Heart left ventricle (tissue), 16 donors: ENCODE measurements around the gene KRTAP5-5. TPM values are rescaled to one million over a fixed set of nuclear protein-coding genes. Genes with fewer than 3 reads are reported as not detected.

Experiments used
- ATAC-seq, 4 donors: fragments of 200-7000 bp; cut with Tn5 transposase; one replicate each; pipeline ENCODE4 v1.9.1; 2020 to 2022; ENCODE audit warnings: moderate library complexity in 4 of 4, mild to moderate bottlenecking in 3 of 4, moderate number of reproducible peaks in 1 of 4
- DNase-seq, 5 donors: peaks; one replicate each; pipeline ENCODE4 v3.0.0-alpha.2; 2020
- H3K27ac ChIP-seq, 12 donors: fragments of 200-600 bp; sonication (generic) in 4 of 12; one replicate each; pipeline versions ENCODE4 v1.5.0 to v1.8.0; 2016 to 2022; ENCODE audit warnings: mild to moderate bottlenecking in 2 of 12
- H3K27me3 ChIP-seq, 9 donors: fragments of 200-600 bp; sonication (generic) in 2 of 9; one replicate each; pipeline versions ENCODE4 v1.5.1 to v1.8.0; 2016 to 2022; ENCODE audit warnings: mild to moderate bottlenecking in 3 of 9
- H3K36me3 ChIP-seq, 9 donors: fragments of 200-600 bp; sonication (generic) in 2 of 9; one replicate each; pipeline versions ENCODE4 v1.5.0 to v1.8.0; 2018 to 2022; ENCODE audit warnings: mild to moderate bottlenecking in 2 of 9
- H3K4me1 ChIP-seq, 12 donors: fragments of 200-600 bp; sonication (generic) in 4 of 12; one replicate each; pipeline versions ENCODE4 v1.5.0 to v1.8.0; 2016 to 2022; ENCODE audit warnings: mild to moderate bottlenecking in 3 of 12
- H3K4me3 ChIP-seq, 12 donors: fragments of 200-600 bp; sonication (generic) in 4 of 12; one replicate each; pipeline versions ENCODE4 v1.5.0 to v1.8.0; 2017 to 2022; ENCODE audit warnings: mild to moderate bottlenecking in 9 of 12, moderate library complexity in 4 of 12
- H3K9me3 ChIP-seq, 12 donors: fragments of 200-600 bp; sonication (generic) in 4 of 12; one replicate each; pipeline versions ENCODE4 v1.5.0 to v1.8.0; 2016 to 2022; ENCODE audit warnings: mild to moderate bottlenecking in 1 of 12
- POLR2A ChIP-seq, 2 donors: fragments of 450-650 bp; IDR thresholded peaks; one replicate each; pipeline ENCODE4 v1.6.1; 2017; ENCODE audit warnings: antibody characterized with exemption in 2 of 2, mild to moderate bottlenecking in 2 of 2, moderate library complexity in 2 of 2
- WGBS, 4 donors: extraction: QIAGEN DNeasy Blood & Tissue Kit in 2 of 4; methylation state at CpG; one replicate each; pipeline versions ENCODE4 v1.1.5 to v1.1.7; 2013 to 2018; 5-methylcytosine and 5-hydroxymethylcytosine counted together
- intact Hi-C, 10 donors: fragments of 100-400 bp; cut with DNase I; formaldehyde crosslinking; loops; one replicate each; pipeline versions ENCODE4 v1.11.1 to v1.14.2; 2022
- polyA plus RNA-seq, 2 donors: library from polyadenylated mRNA; stranded (reverse); fragments of 200-250 nt; gene quantifications; one replicate each; pipeline ENCODE4 v1.2.3, GENCODE V29; 2013
- total RNA-seq, 9 donors: library from RNA; depleted of rRNA in 2 of 9; stranded (reverse); fragments of >200 nt in 2 of 9; fragmentation: NEBNext Ultra II Directional in 3 of 9; extraction: Animal tissue kit (Norgen Biotek cat#: 25700) in 3 of 9; gene quantifications; one replicate each; pipeline versions ENCODE4 v1.1.0 to v1.2.4, GENCODE V29; 2016 to 2023
- TF ChIP-seq, protein P1 (sequence below), 12 donors: fragments of 200-600 bp; sonication (generic) in 4 of 12; IDR thresholded peaks; one replicate each; pipeline versions ENCODE4 v1.5.0 to v1.8.0; 2018 to 2022; ENCODE audit warnings: antibody characterized with exemption in 12 of 12, mild to moderate bottlenecking in 5 of 12
- donor health status: ischemic (EF 13 %, LVEDD 7.1; RV severe dilation, severe dysfunction).
- donor health status: healthy with polysubstance abuse.
- donor health status: DM: no; HTN: yes; CAD: no.
- donor health status: DM: no; HTN: no; CAD: no.
- donor health status: ischemic (EF 25% LVEDD 6.9; RV normal size, moderate dysfunction).
- donor health status: ischemic (EF 25% LVEDD 5.7; RV mildly dilated, moderate dysfunction).
- donor health status: healthy.
- donor health status: DM: yes; HTN: yes; CAD: no.
- donor health status: ischemic (EF 35%, LVEDD 5.7; RV mildly dilated, moderate dysfunction).
- donor health status: nonischemic (EF 11% LVEDD 7.7; RV severe dilation, severe dysfunction).
- donor health status: DM: yes; HTN: yes; CAD: no.
- donor health status: PGD.
- donor health status: ischemic (EF 29% LVEDD 5.4; RV normal size, mild dysfunction).
- donor health status: nonischemic (EF 23%, LVEDD 6.1; RV moderate dilation, normal function).

The KRTAP5-5 gene
- total and polyA plus RNA-seq, 11 donors: not detected

- Histone ChIP-seq H3K9me3 (no peaks in the 10 kb centered on the region), H3K36me3 (no peaks in the 10 kb centered on the region), H3K27ac (no peak overlapping the region), H3K4me3 (no peak overlapping the region), H3K27me3 (peaks cover 0 to 20% (median 4%) of the 10 kb centered on the region in 9 donors), H3K4me1 (peaks cover 0 to 8% (median 0%) of the 10 kb centered on the region in 12 donors)
- intact Hi-C loops: no loop called here
- WGBS, 4 donors: 78 to 100% (median 81%) methylated on average over 3 to 6 of the region's 8 CpGs; no CpG with 5 or more reads in 1 of the 4 donors
- DNase-seq (no peak), ATAC-seq (no peak)
- TF ChIP-seq, protein P1, sequence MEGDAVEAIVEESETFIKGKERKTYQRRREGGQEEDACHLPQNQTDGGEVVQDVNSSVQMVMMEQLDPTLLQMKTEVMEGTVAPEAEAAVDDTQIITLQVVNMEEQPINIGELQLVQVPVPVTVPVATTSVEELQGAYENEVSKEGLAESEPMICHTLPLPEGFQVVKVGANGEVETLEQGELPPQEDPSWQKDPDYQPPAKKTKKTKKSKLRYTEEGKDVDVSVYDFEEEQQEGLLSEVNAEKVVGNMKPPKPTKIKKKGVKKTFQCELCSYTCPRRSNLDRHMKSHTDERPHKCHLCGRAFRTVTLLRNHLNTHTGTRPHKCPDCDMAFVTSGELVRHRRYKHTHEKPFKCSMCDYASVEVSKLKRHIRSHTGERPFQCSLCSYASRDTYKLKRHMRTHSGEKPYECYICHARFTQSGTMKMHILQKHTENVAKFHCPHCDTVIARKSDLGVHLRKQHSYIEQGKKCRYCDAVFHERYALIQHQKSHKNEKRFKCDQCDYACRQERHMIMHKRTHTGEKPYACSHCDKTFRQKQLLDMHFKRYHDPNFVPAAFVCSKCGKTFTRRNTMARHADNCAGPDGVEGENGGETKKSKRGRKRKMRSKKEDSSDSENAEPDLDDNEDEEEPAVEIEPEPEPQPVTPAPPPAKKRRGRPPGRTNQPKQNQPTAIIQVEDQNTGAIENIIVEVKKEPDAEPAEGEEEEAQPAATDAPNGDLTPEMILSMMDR (IDR thresholded peaks at IDR 0.05): no peak
These were observed 35.7 kb downstream of the KRTAP5-5 start for GRCh38 chr11:1665313-1665712.

DNA sequence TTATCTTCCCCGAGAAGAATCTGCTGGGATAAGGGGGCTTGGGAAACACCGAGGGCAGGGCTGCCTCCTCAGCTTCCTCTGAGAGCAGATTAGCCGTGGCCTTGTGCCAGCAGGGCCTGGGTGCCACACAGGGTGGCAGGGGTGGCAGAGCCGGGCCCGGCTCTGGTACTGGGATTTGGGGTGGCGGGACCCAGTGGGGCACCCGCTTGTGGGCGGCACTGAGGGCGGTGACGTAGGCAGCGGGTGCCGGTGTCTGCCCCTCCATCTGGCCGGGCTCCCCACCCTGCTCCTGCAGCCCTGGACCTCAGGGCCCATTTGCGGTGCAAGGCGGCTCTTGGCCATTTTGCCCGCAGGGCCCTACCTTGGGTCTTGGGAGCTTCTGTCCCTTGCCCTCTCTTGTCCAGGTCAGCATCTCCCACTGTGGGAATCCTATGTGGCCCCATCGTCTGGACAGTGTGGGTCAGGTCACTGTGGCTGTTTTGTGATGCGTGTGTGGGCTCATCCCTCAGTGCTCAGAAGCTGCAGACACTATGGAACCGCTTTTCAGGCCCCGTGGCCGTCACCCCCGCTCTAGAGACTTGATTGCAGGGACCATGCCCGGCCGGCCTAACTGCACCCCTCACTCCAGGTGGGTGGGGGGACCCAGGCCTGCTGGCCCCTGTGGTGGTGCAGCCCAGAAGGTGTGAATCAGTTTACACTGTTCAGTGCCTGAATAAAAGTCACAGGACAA is 37.7 kb downstream of the KRTAP5-5 start:
- H3K9me3 ChIP-seq: no peaks in the 10 kb centered on the region
- no peak for DNase-seq
- no peak overlapping the region for H3K27ac ChIP-seq
- ATAC-seq: no peak
- WGBS, 4 donors: 82 to 89% (median 85%) methylated on average over 19 to 24 of the region's 24 CpGs
- intact Hi-C loops: no loop called here
- no peak overlapping the region for H3K4me3 ChIP-seq
- H3K36me3 ChIP-seq: no peaks in the 10 kb centered on the region
- H3K4me1 ChIP-seq: peaks cover 0 to 8% (median 0%) of the 10 kb centered on the region in 12 donors
- TF ChIP-seq POLR2A (IDR thresholded peaks at IDR 0.05): no peak
- TF ChIP-seq, protein P1 (IDR thresholded peaks at IDR 0.05): no peak
- peaks cover 0 to 20% (median 4%) of the 10 kb centered on the region in 9 donors for H3K27me3 ChIP-seq

DNA sequence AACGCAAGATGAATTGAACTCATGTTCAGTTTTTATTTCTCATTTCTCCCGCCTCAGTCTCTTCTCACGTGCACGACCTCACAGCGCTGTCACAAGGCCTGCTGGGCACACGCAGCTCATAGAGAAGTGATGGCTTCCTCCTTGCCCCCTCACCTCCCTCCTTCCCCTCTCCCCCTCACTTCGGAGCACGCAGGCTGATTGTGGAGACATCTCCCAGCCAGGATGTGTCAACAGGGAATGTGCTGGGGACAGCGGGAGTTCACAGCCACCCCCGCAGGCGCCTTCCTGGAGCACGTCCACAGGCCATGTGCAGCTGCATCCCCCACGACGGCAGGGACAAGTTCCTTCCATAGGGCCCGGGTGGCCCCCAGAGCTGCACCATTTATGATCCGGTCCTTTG is 38.3 kb downstream of the KRTAP5-5 start:
- 23 to 31% (median 27%) methylated on average over 14 to 16 of the region's 16 CpGs for WGBS, 4 donors
- intact Hi-C loops: no loop called here
- ATAC-seq: peak in 2 of 4 donors; percentile 31 to 76
- DNase-seq: peak in 1 of 5 donors; percentile 38
- TF ChIP-seq, protein P1 (IDR thresholded peaks at IDR 0.05): no peak
- no peak for TF ChIP-seq POLR2A (IDR thresholded peaks at IDR 0.05)
- Histone ChIP-seq H3K4me1 (peaks cover 0 to 8% (median 0%) of the 10 kb centered on the region in 12 donors), H3K36me3 (no peaks in the 10 kb centered on the region), H3K4me3 (no peak overlapping the region), H3K27ac (no peak overlapping the region), H3K9me3 (no peaks in the 10 kb centered on the region), H3K27me3 (peaks cover 0 to 22% (median 4%) of the 10 kb centered on the region in 9 donors)

- TF ChIP-seq, protein P1 (IDR thresholded peaks at IDR 0.05): no peak
- TF ChIP-seq POLR2A (IDR thresholded peaks at IDR 0.05): no peak
- intact Hi-C loops: no loop called here
- Histone ChIP-seq H3K27me3 (peaks cover 0 to 28% (median 4%) of the 10 kb centered on the region in 9 donors), H3K36me3 (no peaks in the 10 kb centered on the region), H3K4me1 (peaks cover 0 to 8% (median 0%) of the 10 kb centered on the region in 12 donors), H3K9me3 (no peaks in the 10 kb centered on the region), H3K27ac (no peak overlapping the region), H3K4me3 (no peak overlapping the region)
- no peak for DNase-seq
- 79 to 87% (median 84%) methylated on average over 13 of the region's 13 CpGs for WGBS, 4 donors
- no peak for ATAC-seq
These were observed 39.4 kb downstream of the KRTAP5-5 start for GRCh38 chr11:1668911-1669473.
